Activated B cell treated with CpG ODN at 0.5 μM for 24 hours (primary cell): ENCODE data around the gene RRAS. TPM values are rescaled to one million over a fixed set of nuclear protein-coding genes. Genes with fewer than 3 reads are reported as not detected.
A peak's percentile ranks its signal among the peaks of the same experiment; 100 is the strongest.

Experiments
- ATAC-seq: fragments of 200-7000 bp; cut with Tn5 transposase; one replicate; pipeline ENCODE4 v1.10.0; 2021; ENCODE audit warnings: low read depth, mild to moderate bottlenecking, moderate library complexity
- CTCF ChIA-PET: fragments of 350-600 bp; sonication (Branson Sonifier 250); formaldehyde crosslinking; loops from one replicate; lab custom pipeline; 2021; ENCODE audit warnings: antibody characterized with exemption; lab: Charles Lee
- POLR2A ChIA-PET: fragments of 350-600 bp; sonication (Branson Sonifier 250); formaldehyde crosslinking; loops from one replicate; lab custom pipeline; 2021; ENCODE audit warnings: antibody characterized with exemption; lab: Charles Lee
- DNase-seq: peaks from one replicate; pipeline ENCODE4 v3.0.0; 2022
- H3K27ac Mint-ChIP-seq: one replicate; pipeline ENCODE4 v1.8.0; 2020; ENCODE audit warnings: mixed read lengths
- H3K27me3 Mint-ChIP-seq: one replicate; pipeline ENCODE4 v1.8.0; 2021; ENCODE audit warnings: mixed read lengths
- H3K36me3 Mint-ChIP-seq: one replicate; pipeline ENCODE4 v1.8.0; 2021; ENCODE audit warnings: low read depth, mixed read lengths
- H3K4me1 Mint-ChIP-seq: one replicate; pipeline ENCODE4 v1.8.0; 2021; ENCODE audit warnings: mixed read lengths
- H3K4me3 Mint-ChIP-seq: one replicate; pipeline ENCODE4 v1.8.0; 2020; ENCODE audit warnings: mild to moderate bottlenecking, mixed read lengths
- H3K9me3 Mint-ChIP-seq: one replicate; pipeline ENCODE4 v1.8.0; 2020; ENCODE audit warnings: mixed read lengths
- intact Hi-C: fragments of 100-400 bp; cut with micrococcal nuclease; formaldehyde crosslinking; loops from one replicate; pipeline ENCODE4 v1.15.1; 2024
- total RNA-seq: library from RNA; stranded (reverse); gene quantifications from 2 replicates; pipeline ENCODE4 v1.2.3, GENCODE V29; 2022
- TF ChIP-seq, protein P1 (sequence below): fragments of 200-600 bp; IDR thresholded peaks from one replicate; pipeline ENCODE4 v1.8.0; 2022; ENCODE audit warnings: antibody characterized with exemption, mild to moderate bottlenecking

RRAS gene
- total RNA-seq, 1 donor from 2014 or later, result 5.1 TPM

DNA sequence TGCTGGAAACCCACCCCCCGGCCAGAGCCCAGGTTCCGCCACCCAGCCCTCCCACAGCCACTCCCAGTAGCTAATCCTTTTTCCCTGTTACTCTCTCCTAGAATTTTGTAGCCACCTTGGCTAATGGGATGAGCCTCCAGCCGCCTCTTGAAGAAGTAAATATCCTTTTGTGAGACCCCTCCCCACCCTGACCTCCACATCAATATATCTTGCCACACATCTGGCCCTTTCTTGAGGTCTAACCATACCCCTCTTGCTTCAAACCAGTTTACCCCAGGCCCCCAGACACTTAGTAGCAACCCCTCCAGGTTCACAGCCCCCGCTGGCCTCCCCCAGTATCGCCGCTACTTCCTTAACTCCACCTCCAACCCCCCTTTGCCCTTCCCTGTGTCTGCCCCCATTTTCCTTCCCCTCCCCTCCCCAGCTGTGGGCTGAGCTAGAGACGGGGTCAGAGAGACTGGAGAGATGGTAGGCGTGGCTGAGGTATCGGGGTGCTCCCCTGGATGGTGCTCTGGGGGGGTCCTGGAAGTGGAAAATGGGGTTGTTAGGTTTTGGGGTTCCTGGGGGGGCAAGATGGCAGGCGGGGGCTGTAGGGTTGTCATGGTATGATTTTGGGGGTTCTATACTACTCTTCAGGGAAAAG, 39.9 kb upstream of the RRAS start:
- H3K9me3 Mint-ChIP-seq, result no peaks in the 10 kb centered on the region
- DNase-seq (no peak), ATAC-seq (no peak)
- peaks cover 49% of the 10 kb centered on the region for H3K36me3 Mint-ChIP-seq
- intact Hi-C loops, result loop anchor here (1.0 to 10.0 kb wide), 10 partner anchors 110 to 1043 kb away; partner anchors contain the start of genes ATF5, DBP, GYS1 and KCNC3
- peak overlapping the region; percentile 28 for H3K4me3 Mint-ChIP-seq
- POLR2A ChIA-PET, result interaction anchor here (0.8 to 6.0 kb wide), 3 partner anchors 36 to 89 kb away, joined by 3 to 69 read pairs (median 4); partner anchors contain the start of genes PRR12 and SCAF1
- H3K27me3 Mint-ChIP-seq, result no peaks in the 10 kb centered on the region
- peak overlapping the region; percentile 69 for H3K27ac Mint-ChIP-seq
- CTCF ChIA-PET, result interaction anchor here (0.6 to 4.7 kb wide), 8 partner anchors 14 to 133 kb away, joined by 3 to 25 read pairs (median 4); partner anchors contain the start of genes BCL2L12, IRF3, NOSIP and RRAS
- H3K4me1 Mint-ChIP-seq, result peaks cover 44% of the 10 kb centered on the region
- TF ChIP-seq, protein P1, sequence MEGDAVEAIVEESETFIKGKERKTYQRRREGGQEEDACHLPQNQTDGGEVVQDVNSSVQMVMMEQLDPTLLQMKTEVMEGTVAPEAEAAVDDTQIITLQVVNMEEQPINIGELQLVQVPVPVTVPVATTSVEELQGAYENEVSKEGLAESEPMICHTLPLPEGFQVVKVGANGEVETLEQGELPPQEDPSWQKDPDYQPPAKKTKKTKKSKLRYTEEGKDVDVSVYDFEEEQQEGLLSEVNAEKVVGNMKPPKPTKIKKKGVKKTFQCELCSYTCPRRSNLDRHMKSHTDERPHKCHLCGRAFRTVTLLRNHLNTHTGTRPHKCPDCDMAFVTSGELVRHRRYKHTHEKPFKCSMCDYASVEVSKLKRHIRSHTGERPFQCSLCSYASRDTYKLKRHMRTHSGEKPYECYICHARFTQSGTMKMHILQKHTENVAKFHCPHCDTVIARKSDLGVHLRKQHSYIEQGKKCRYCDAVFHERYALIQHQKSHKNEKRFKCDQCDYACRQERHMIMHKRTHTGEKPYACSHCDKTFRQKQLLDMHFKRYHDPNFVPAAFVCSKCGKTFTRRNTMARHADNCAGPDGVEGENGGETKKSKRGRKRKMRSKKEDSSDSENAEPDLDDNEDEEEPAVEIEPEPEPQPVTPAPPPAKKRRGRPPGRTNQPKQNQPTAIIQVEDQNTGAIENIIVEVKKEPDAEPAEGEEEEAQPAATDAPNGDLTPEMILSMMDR, result no peak

DNA sequence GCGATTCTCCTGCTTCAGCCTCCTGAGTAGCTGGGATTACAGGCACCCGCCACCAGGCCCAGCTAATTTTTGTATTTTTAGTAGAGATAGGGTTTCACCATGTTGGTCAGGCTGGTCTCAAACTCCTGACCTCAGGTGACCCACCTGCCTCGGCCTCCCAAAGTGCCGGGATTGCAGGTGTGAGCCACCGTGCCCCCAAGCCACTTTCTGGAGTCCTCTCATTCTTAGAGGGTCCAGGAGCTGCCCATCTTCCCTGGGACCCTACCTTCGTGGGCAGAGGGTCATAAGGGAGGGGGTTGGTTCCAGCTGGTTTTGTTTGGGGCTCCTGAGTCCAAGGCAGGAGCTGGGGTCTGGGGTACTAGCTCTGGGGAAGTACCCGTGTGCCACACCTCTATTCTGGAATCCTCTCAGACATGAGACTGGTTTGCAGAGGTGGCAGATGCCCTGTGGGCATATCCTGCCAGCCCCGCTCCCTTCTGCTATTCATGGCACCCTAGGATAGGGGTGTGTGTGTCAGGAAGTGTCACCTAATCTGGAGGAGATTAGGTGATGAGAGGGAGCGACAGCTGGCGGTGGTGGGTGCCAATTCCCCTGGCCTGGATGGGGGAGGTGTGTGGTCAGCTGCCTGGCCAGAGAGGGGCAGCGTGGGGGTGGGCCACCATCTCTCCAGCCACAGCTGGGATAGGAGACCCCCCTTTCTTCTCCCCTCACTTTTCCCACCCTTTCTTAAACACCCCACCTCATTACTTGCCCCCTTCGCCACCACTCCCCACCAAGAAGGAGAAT, 39.2 kb upstream of the RRAS start:
- intact Hi-C loops, result loop anchor here (1.0 to 10.0 kb wide), 9 partner anchors 87 to 1042 kb away; partner anchors contain the start of genes ATF5, DBP, FLT3LG and GYS1

DNA sequence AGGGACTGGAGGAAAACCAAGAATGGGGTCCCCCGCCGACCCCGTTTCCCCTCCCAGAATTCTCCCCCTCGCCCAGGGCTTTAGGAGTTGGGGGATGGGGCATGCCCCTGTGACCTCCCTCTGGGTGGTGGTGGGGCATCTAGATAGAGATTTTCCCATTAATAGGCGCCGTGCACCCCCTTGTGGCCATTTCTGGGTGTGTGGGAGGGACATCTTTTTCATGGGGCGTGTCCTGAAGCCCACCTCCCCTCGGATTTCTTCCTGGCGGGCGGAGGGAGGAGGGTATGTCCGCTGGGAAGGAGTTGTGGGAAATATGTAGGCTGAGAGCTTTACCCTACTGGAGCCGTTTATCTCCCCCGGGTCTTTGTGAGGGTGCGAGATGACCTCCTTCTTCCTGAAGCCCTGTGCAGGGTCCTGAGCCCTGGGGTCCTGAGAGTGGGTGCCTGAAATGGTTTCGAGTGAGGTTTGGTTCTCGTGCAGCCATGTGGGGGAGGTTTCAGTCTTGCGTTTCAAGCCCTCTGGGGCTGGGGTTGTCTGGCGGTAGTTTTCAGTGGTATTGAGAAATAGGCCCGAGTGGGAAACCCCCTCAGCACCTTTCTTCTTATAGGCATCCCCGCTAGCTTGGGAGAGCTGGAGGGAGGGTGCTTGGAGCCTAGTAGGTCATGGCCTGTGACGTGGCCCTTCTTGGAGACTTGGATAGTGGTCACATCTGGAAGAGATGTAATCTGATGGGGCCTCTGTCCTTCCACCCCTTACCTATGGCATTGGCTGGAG, 38.1 kb upstream of the RRAS start:
- intact Hi-C loops, result loop anchor here (1.0 to 10.0 kb wide), 13 partner anchors 13 to 1041 kb away; partner anchors contain the start of genes ATF5, BCL2L12, DBP and FLT3LG
- Mint-ChIP-seq H3K9me3 (no peaks in the 10 kb centered on the region), H3K36me3 (peaks cover 34% of the 10 kb centered on the region), H3K4me1 (peaks cover 60% of the 10 kb centered on the region), H3K4me3 (peak overlapping the region; percentile 99), H3K27me3 (no peaks in the 10 kb centered on the region), H3K27ac (peak overlapping the region; percentile 96)
- TF ChIP-seq, protein P1, result no peak
- peak; percentile 70 for DNase-seq
- ChIA-PET CTCF (interaction anchor here (0.7 to 4.7 kb wide), 5 partner anchors 12 to 453 kb away, joined by 4 to 25 read pairs (median 7); partner anchors contain the start of genes BCL2L12 and IRF3), POLR2A (interaction anchor here (0.6 to 6.4 kb wide), 18 partner anchors 8 to 684 kb away, joined by 3 to 97 read pairs (median 6); partner anchors contain the start of genes ALDH16A1, AP2A1, BCL2L12 and GYS1)
- peak; percentile 12 for ATAC-seq

More for the DNA sequence above, 39.2 kb upstream of the RRAS start:
- Mint-ChIP-seq H3K36me3 (peaks cover 45% of the 10 kb centered on the region), H3K4me3 (peak overlapping the region; percentile 99), H3K9me3 (no peaks in the 10 kb centered on the region), H3K27ac (peak overlapping the region; percentile 96), H3K27me3 (no peaks in the 10 kb centered on the region), H3K4me1 (peaks cover 50% of the 10 kb centered on the region)
- TF ChIP-seq, protein P1, result no peak
- CTCF ChIA-PET, result interaction anchor here (0.6 to 4.7 kb wide), 9 partner anchors 13 to 169 kb away, joined by 3 to 25 read pairs (median 4); partner anchors contain the start of genes BCL2L12, IRF3, NOSIP and RRAS
- no peak for DNase-seq
- POLR2A ChIA-PET, result interaction anchor here (0.6 to 6.4 kb wide), 14 partner anchors 9 to 226 kb away, joined by 3 to 97 read pairs (median 5); partner anchors contain the start of genes ALDH16A1, AP2A1, BCL2L12 and IRF3
- no peak for ATAC-seq

DNA sequence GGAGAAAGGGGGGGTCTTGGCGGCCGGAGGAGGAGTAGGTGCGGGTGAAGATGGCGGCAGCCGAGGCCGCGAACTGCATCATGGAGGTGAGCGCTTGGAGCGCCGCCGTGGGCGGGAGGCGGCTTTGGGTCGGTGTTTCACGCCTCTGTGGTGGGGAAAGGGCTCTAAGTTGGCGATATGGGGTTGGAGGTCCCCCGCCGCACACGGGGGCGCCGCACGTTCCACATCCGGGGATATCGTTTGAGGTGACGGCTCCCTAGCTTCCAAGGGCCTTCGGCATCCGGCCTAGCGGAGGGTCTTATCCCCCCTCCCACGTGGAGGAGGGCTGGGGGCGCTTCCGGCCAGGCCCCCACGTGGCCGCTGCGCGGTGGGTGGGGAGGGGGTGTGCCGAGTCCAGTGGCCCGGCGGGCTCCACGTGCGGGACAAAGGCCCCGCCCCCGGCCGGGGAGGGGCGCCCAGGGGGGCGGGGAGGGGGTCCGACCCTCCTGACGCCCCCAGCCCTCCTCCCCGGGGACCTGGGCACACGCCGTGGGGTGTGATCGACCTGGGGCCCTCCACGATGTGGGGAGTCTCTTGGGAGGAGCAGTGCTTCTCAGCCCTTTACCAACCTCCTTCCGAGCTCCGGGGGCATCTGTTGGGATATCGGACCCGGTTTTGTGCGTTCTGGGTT, 37.4 kb upstream of the RRAS start, which contains the start of gene PRMT1:
PRMT1 (plus strand) TSS at position 41 of the 670 bp plus-strand sequence; CDS start at position 51, 10 bp downstream.
- no peaks in the 10 kb centered on the region for H3K9me3 Mint-ChIP-seq
- CTCF ChIA-PET, result interaction anchor here (0.7 to 4.7 kb wide), 4 partner anchors 37 to 452 kb away, joined by 4 to 25 read pairs (median 11); partner anchors contain the start of gene RRAS

More for the DNA sequence above, 37.4 kb upstream of the RRAS start, which contains the start of gene PRMT1:
- peak within 1 kb of the TSS; percentile 99 for H3K27ac Mint-ChIP-seq
- H3K4me3 Mint-ChIP-seq, result peak within 1 kb of the TSS; percentile 99
- peak; percentile 4 for ATAC-seq
- H3K36me3 Mint-ChIP-seq, result peaks cover 29% of the 10 kb centered on the region
- intact Hi-C loops, result loop anchor here (1.0 to 10.0 kb wide), 10 partner anchors 12 to 1040 kb away; partner anchors contain the start of genes BCL2L12, DBP, GYS1 and IRF3
- TF ChIP-seq, protein P1, result no peak
- peaks cover 64% of the 10 kb centered on the region for H3K4me1 Mint-ChIP-seq
- POLR2A ChIA-PET, result interaction anchor here (0.5 to 6.4 kb wide), 26 partner anchors 13 to 1352 kb away, joined by 3 to 97 read pairs (median 7); partner anchors contain the start of genes AKT1S1, ALDH16A1, AP2A1 and ATF5
- peak; percentile 71 for DNase-seq
- H3K27me3 Mint-ChIP-seq, result no peaks in the 10 kb centered on the region
